Measurements from ENCODE around the gene RAB17. TPM values are rescaled to one million over a fixed set of nuclear protein-coding genes. Genes with fewer than 3 reads are reported as not detected.
"Not testable (repeated sequence)": the region's sequence is repeated elsewhere in the genome, so short reads cannot be mapped to it uniquely, and the experiment has no call there.

The RAB17 gene
- total RNA-seq, 5 donors from 2014 or later (not counting 1 experiment from before 2014, with no cell fraction given), result 0.32 to 0.73 (median 0.62) TPM; not detected in 2

GRCh38 chr2:237612527-237613357 lies 22.2 kb upstream of the RAB17 start:
- Histone ChIP-seq H3K27me3 (replicated peaks in 1 of 2; ENCODE audit: control insufficient read depth in 2 of 2, extremely low read depth in 1 of 2, insufficient read depth in 2 of 2, low read length in 1 of 2) (no peaks in the 10 kb centered on the region), H3K4me3 (ENCODE audit: control insufficient read depth in 1 of 2, extremely low read depth in 1 of 2, low read length in 1 of 2) (no peak overlapping the region), H3K36me3 (ENCODE audit: control insufficient read depth in 2 of 2, extremely low read depth in 1 of 2, insufficient read depth in 1 of 2, low read length in 1 of 2) (no peaks in the 10 kb centered on the region), H3K27ac (ENCODE audit: low read length) (no peak overlapping the region), H3K4me1 (ENCODE audit: control insufficient read depth in 1 of 2, extremely low read depth in 1 of 2, insufficient read depth in 2 of 2, low read length in 2 of 2) (peaks cover 10 to 24% of the 10 kb centered on the region in 2 experiments), H3K9me3 (no peaks in the 10 kb centered on the region)
- no peaks in the 10 kb centered on the region for H3K36me3 Mint-ChIP-seq
- H3K9me3 Mint-ChIP-seq, result no peaks in the 10 kb centered on the region
- H3K27me3 Mint-ChIP-seq, result peaks cover 0 to 1% of the 10 kb centered on the region in 2 donors
- 87% methylated on average over 7 of the region's 10 CpGs for WGBS (ENCODE audit: insufficient coverage)
- ChIA-PET CTCF (no interaction called here), POLR2A (interaction anchor here in 1 of 2 donors (0.5 kb wide), 1 partner anchor 8 kb away, joined by 3 read pairs; no protein-coding TSS in a partner anchor)
- no peak for ATAC-seq (replicated peaks in 1 of 4)
- H3K27ac Mint-ChIP-seq, result no peak overlapping the region
- H3K4me1 Mint-ChIP-seq, result peaks cover 23 to 34% (median 25%) of the 10 kb centered on the region in 3 donors
- DNase-seq, result no peak
- H3K4me3 Mint-ChIP-seq, result no peak overlapping the region

- ATAC-seq (replicated peaks in 1 of 4); H3K36me3 Mint-ChIP-seq; H3K4me3 Mint-ChIP-seq; DNase-seq; H3K36me3 ChIP-seq (ENCODE audit: control insufficient read depth in 2 of 2, extremely low read depth in 1 of 2, insufficient read depth in 1 of 2, low read length in 1 of 2); H3K27me3 Mint-ChIP-seq; H3K4me3 ChIP-seq (ENCODE audit: control insufficient read depth in 1 of 2, extremely low read depth in 1 of 2, low read length in 1 of 2); H3K9me3 Mint-ChIP-seq; H3K27ac ChIP-seq (ENCODE audit: low read length); H3K9me3 ChIP-seq; H3K27ac Mint-ChIP-seq; POLR2A ChIA-PET; H3K27me3 ChIP-seq (replicated peaks in 1 of 2; ENCODE audit: control insufficient read depth in 2 of 2, extremely low read depth in 1 of 2, insufficient read depth in 2 of 2, low read length in 1 of 2); CTCF ChIA-PET: not testable (repeated sequence)
- peaks cover 20 to 24% (median 22%) of the 10 kb centered on the region in 3 donors for H3K4me1 Mint-ChIP-seq
- H3K4me1 ChIP-seq (ENCODE audit: control insufficient read depth in 1 of 2, extremely low read depth in 1 of 2, insufficient read depth in 2 of 2, low read length in 2 of 2), result peaks cover 8 to 28% of the 10 kb centered on the region in 2 experiments
- 90% methylated on average over 4 of the region's 4 CpGs for WGBS (ENCODE audit: insufficient coverage)
These were observed 16.0 kb upstream of the RAB17 start for GRCh38 chr2:237606522-237606921.

- peaks cover 8 to 28% of the 10 kb centered on the region in 2 experiments for H3K4me1 ChIP-seq (ENCODE audit: control insufficient read depth in 1 of 2, extremely low read depth in 1 of 2, insufficient read depth in 2 of 2, low read length in 2 of 2)
- Mint-ChIP-seq H3K27me3 (peaks cover 0 to 4% of the 10 kb centered on the region in 2 donors), H3K4me3 (no peak overlapping the region), H3K27ac (peak overlapping the region; percentile 40 to 68), H3K4me1 (peaks cover 20 to 24% (median 22%) of the 10 kb centered on the region in 3 donors), H3K36me3 (no peaks in the 10 kb centered on the region), H3K9me3 (no peaks in the 10 kb centered on the region)
- H3K4me3 ChIP-seq (ENCODE audit: control insufficient read depth in 1 of 2, extremely low read depth in 1 of 2, low read length in 1 of 2), result no peak overlapping the region
- ChIA-PET CTCF (interaction anchor here in 1 of 2 donors (1.1 kb wide), 1 partner anchor 23 kb away, joined by 7 read pairs; no protein-coding TSS in a partner anchor), POLR2A (interaction anchor here in 1 of 2 donors (0.6 kb wide), 1 partner anchor 61 kb away, joined by 3 read pairs; no protein-coding TSS in a partner anchor)
- ATAC-seq (replicated peaks in 1 of 4), result no peak
- no peak overlapping the region for H3K27ac ChIP-seq (ENCODE audit: low read length)
- 83% methylated on average over 4 of the region's 9 CpGs for WGBS (ENCODE audit: insufficient coverage)
- H3K27me3 ChIP-seq (replicated peaks in 1 of 2; ENCODE audit: control insufficient read depth in 2 of 2, extremely low read depth in 1 of 2, insufficient read depth in 2 of 2, low read length in 1 of 2), result peaks cover 0 to 3% of the 10 kb centered on the region in 2 experiments
- H3K36me3 ChIP-seq (ENCODE audit: control insufficient read depth in 2 of 2, extremely low read depth in 1 of 2, insufficient read depth in 1 of 2, low read length in 1 of 2), result no peaks in the 10 kb centered on the region
- H3K9me3 ChIP-seq, result no peaks in the 10 kb centered on the region
- no peak for DNase-seq
These were observed 14.4 kb upstream of the RAB17 start for GRCh38 chr2:237604960-237605359.

GRCh38 chr2:237604391-237604790 lies 13.9 kb upstream of the RAB17 start:
- Mint-ChIP-seq H3K36me3 (no peaks in the 10 kb centered on the region), H3K4me1 (peaks cover 20 to 24% (median 22%) of the 10 kb centered on the region in 3 donors), H3K9me3 (no peaks in the 10 kb centered on the region), H3K27ac (peak overlapping the region; percentile 91 to 94), H3K4me3 (peak overlapping the region in 1 of 3 donors; percentile 73), H3K27me3 (peaks cover 0 to 4% of the 10 kb centered on the region in 2 donors)
- no peaks in the 10 kb centered on the region for H3K36me3 ChIP-seq (ENCODE audit: control insufficient read depth in 2 of 2, extremely low read depth in 1 of 2, insufficient read depth in 1 of 2, low read length in 1 of 2)
- peaks cover 8 to 28% of the 10 kb centered on the region in 2 experiments for H3K4me1 ChIP-seq (ENCODE audit: control insufficient read depth in 1 of 2, extremely low read depth in 1 of 2, insufficient read depth in 2 of 2, low read length in 2 of 2)
- H3K9me3 ChIP-seq, result no peaks in the 10 kb centered on the region
- ATAC-seq (replicated peaks in 1 of 4) (no peak), DNase-seq (no peak)
- H3K27ac ChIP-seq (ENCODE audit: low read length), result peak overlapping the region; percentile 83
- POLR2A ChIA-PET, result interaction anchor here (0.5 to 1.0 kb wide), 10 partner anchors 8 to 366 kb away, joined by 3 to 8 read pairs (median 4); no protein-coding TSS in a partner anchor
- H3K4me3 ChIP-seq (ENCODE audit: control insufficient read depth in 1 of 2, extremely low read depth in 1 of 2, low read length in 1 of 2), result no peak overlapping the region
- 100% methylated on average over 5 of the region's 11 CpGs for WGBS (ENCODE audit: insufficient coverage)
- peaks cover 0 to 3% of the 10 kb centered on the region in 2 experiments for H3K27me3 ChIP-seq (replicated peaks in 1 of 2; ENCODE audit: control insufficient read depth in 2 of 2, extremely low read depth in 1 of 2, insufficient read depth in 2 of 2, low read length in 1 of 2)
- CTCF ChIA-PET, result interaction anchor here in 1 of 2 donors (0.7 to 1.1 kb wide), 4 partner anchors 23 to 69 kb away, joined by 3 to 7 read pairs (median 4); no protein-coding TSS in a partner anchor

GRCh38 chr2:237603718-237604362 lies 13.3 kb upstream of the RAB17 start:
- Histone ChIP-seq H3K4me1 (ENCODE audit: control insufficient read depth in 1 of 2, extremely low read depth in 1 of 2, insufficient read depth in 2 of 2, low read length in 2 of 2) (peaks cover 8 to 28% of the 10 kb centered on the region in 2 experiments), H3K36me3 (ENCODE audit: control insufficient read depth in 2 of 2, extremely low read depth in 1 of 2, insufficient read depth in 1 of 2, low read length in 1 of 2) (no peaks in the 10 kb centered on the region), H3K27ac (ENCODE audit: low read length) (peak overlapping the region; percentile 83), H3K27me3 (replicated peaks in 1 of 2; ENCODE audit: control insufficient read depth in 2 of 2, extremely low read depth in 1 of 2, insufficient read depth in 2 of 2, low read length in 1 of 2) (peaks cover 0 to 3% of the 10 kb centered on the region in 2 experiments), H3K9me3 (no peaks in the 10 kb centered on the region), H3K4me3 (ENCODE audit: control insufficient read depth in 1 of 2, extremely low read depth in 1 of 2, low read length in 1 of 2) (peak overlapping the region; percentile 27 to 49)
- Mint-ChIP-seq H3K9me3 (no peaks in the 10 kb centered on the region), H3K4me1 (peaks cover 20 to 24% (median 22%) of the 10 kb centered on the region in 3 donors), H3K4me3 (peak overlapping the region; percentile 52 to 73 (median 71)), H3K27me3 (peaks cover 0 to 4% of the 10 kb centered on the region in 2 donors), H3K27ac (peak overlapping the region; percentile 91 to 94), H3K36me3 (no peaks in the 10 kb centered on the region)
- CTCF ChIA-PET, result interaction anchor here in 1 of 2 donors (0.7 to 1.1 kb wide), 4 partner anchors 22 to 70 kb away, joined by 3 to 7 read pairs (median 4); no protein-coding TSS in a partner anchor
- 4% methylated on average over 6 of the region's 15 CpGs for WGBS (ENCODE audit: insufficient coverage)
- POLR2A ChIA-PET, result interaction anchor here (0.5 to 1.0 kb wide), 10 partner anchors 9 to 367 kb away, joined by 3 to 8 read pairs (median 4); no protein-coding TSS in a partner anchor
- DNase-seq (peak; percentile 15 to 86 (median 68)), ATAC-seq (replicated peaks in 1 of 4) (peak; percentile 94 to 99 (median 99))

Measured in T-cell (primary cell).